GM12878 (cell line): ENCODE data around the gene HTRA2. TPM values are rescaled to one million over a fixed set of nuclear protein-coding genes. Genes with fewer than 3 reads are reported as not detected.

Source experiments
- BCL11A ChIP-seq: IDR thresholded peaks from 2 replicates; pipeline ENCODE4 v1.6.1; 2011; ENCODE audit warnings: low read depth, low read length
- E2F8 ChIP-seq: fragments of 450-650 bp; IDR thresholded peaks from 2 replicates; pipeline ENCODE4 v1.6.1; 2018; ENCODE audit warnings: mild to moderate bottlenecking, low read depth, moderate library complexity; ENCODE audit not compliant: partially characterized antibody
- EED ChIP-seq: sonication (generic); IDR thresholded peaks from 2 replicates; pipeline ENCODE4 v1.6.1; 2016; ENCODE audit warnings: antibody characterized with exemption, low read depth
- GABPA ChIP-seq: IDR thresholded peaks from 2 replicates; pipeline ENCODE4 v1.6.1; 2014; ENCODE audit warnings: antibody characterized with exemption, low read depth, mild to moderate bottlenecking, inconsistent platforms
- HCFC1 ChIP-seq: fragments of 150-350 bp; IDR thresholded peaks from 2 replicates; pipeline ENCODE4 v1.6.1; 2014; ENCODE audit warnings: low read length
- IRF4 ChIP-seq: IDR thresholded peaks from 2 replicates; pipeline ENCODE4 v1.6.1; 2011; ENCODE audit warnings: low read depth, low read length
- MYB ChIP-seq: fragments of 150-350 bp; IDR thresholded peaks from 2 replicates; pipeline ENCODE4 v1.6.1; 2014; ENCODE audit warnings: mild to moderate bottlenecking, low read depth, low read length, borderline replicate concordance
- PKNOX1 ChIP-seq: fragments of 450-650 bp; IDR thresholded peaks from 2 replicates; pipeline ENCODE4 v1.6.1; 2016; ENCODE audit warnings: mild to moderate bottlenecking
- RELB ChIP-seq: fragments of 450-650 bp; IDR thresholded peaks from 2 replicates; pipeline ENCODE4 v1.6.1; 2017; ENCODE audit warnings: low read depth, mild to moderate bottlenecking, moderate library complexity
- REST ChIP-seq: IDR thresholded peaks from 2 replicates; pipeline ENCODE4 v1.6.1; 2012; ENCODE audit warnings: mild to moderate bottlenecking, low read depth, low read length
- SMAD5 ChIP-seq: IDR thresholded peaks from 2 replicates; pipeline ENCODE4 v1.6.1; 2016; ENCODE audit warnings: antibody characterized with exemption, low read depth
- SMC3 ChIP-seq: IDR thresholded peaks from 2 replicates; pipeline ENCODE4 v1.6.1; 2011; ENCODE audit warnings: low read length, improper control_type of control experiment, borderline replicate concordance
- TBL1XR1 ChIP-seq: IDR thresholded peaks from 2 replicates; pipeline ENCODE4 v1.6.1; 2012; ENCODE audit warnings: low read depth, low read length, improper control_type of control experiment
- TCF3 ChIP-seq: IDR thresholded peaks from 2 replicates; pipeline ENCODE4 v1.6.1; 2012; ENCODE audit warnings: low read depth, mild to moderate bottlenecking, low read length, borderline replicate concordance; ENCODE audit not compliant: insufficient read depth
- ZNF384 ChIP-seq: IDR thresholded peaks from 2 replicates; pipeline ENCODE4 v1.6.1; 2012; ENCODE audit warnings: low read depth, mild to moderate bottlenecking, low read length, improper control_type of control experiment, borderline replicate concordance
- ZNF622 ChIP-seq: fragments of 450-650 bp; IDR thresholded peaks from 2 replicates; pipeline ENCODE4 v1.6.1; 2017; ENCODE audit warnings: mild to moderate bottlenecking, inconsistent platforms
- ZNF687 ChIP-seq: fragments of 450-650 bp; IDR thresholded peaks from 2 replicates; pipeline ENCODE4 v1.6.1; 2017; ENCODE audit warnings: mild to moderate bottlenecking, moderate library complexity
- polyA plus RNA-seq, 11 experiments: library from polyadenylated mRNA; depleted of rRNA in 4 of 11; unstranded in 6 of 11; stranded (reverse) in 5 of 11; fragments of >200 nt; fragmentation: Nextera tagmentation in 4 of 11; fragmentation: Illumina TruSeq in 1 of 11; extraction: Ambion mirVana in 4 of 11; extraction: Trizol in 1 of 11; gene quantifications; 1 replicate in 1 of 11; 2 replicates in 10 of 11; pipeline versions ENCODE4 v1.2.1 to v1.2.3, GENCODE V29; 2011 to 2016; ENCODE audit warnings: inconsistent platforms in 2 of 11, missing spikeins in 2 of 11, low read depth in 1 of 11
- total RNA-seq, 4 experiments: library from RNA; depleted of rRNA in 3 of 4; stranded (reverse); fragments of >200 nt in 3 of 4; fragmentation: Illumina TruSeq in 1 of 4; extraction: Trizol in 1 of 4; gene quantifications; 2 replicates each; pipeline versions ENCODE4 v1.2.1 to v1.2.3, GENCODE V29; 2013 to 2021

Gene HTRA2
- total and polyA plus RNA-seq, 10 of the 15 experiments (the other 5 are each of a cell fraction or from before 2014, with no cell fraction given): 42.3 to 73.9 (median 54.6) TPM

GRCh38 chr2:74577448-74577847, 47.7 kb downstream of the HTRA2 start (continued):
- TF ChIP-seq ZNF384 (no peak), ZNF622 (no peak), TBL1XR1 (no peak), EED (peak; percentile 85), ZNF687 (no peak), E2F8 (no peak), BCL11A (no peak), GABPA (peak; percentile 78), RELB (no peak), IRF4 (peak; percentile 61; the same call in 1 of the 2 replicates), SMAD5 (0 out of 2 replicates have a peak, but pooled peaks have one; percentile 35), PKNOX1 (peak; percentile 56), REST (no peak), TCF3 (peak; percentile 68; the same call in 1 of the 2 replicates), MYB (no peak), SMC3 (no peak), HCFC1 (no peak)
